ENCODE measurements around the gene ADPRH.
"Not testable (repeated sequence)": the region's sequence is repeated elsewhere in the genome, so short reads cannot be mapped to it uniquely, and the experiment has no call there.

ADPRH gene

GRCh38 chr3:119560160-119560559 is 19.1 kb upstream of the ADPRH start:
- DNase-seq, result no peak

- no peak for DNase-seq
Observed at GRCh38 chr3:119562307-119562961, 16.9 kb upstream of the ADPRH start.

GRCh38 chr3:119563334-119563733 is 16.0 kb upstream of the ADPRH start:
- not testable (repeated sequence) for DNase-seq

GRCh38 chr3:119569156-119569555 is 10.1 kb upstream of the ADPRH start:
- DNase-seq, result no peak

GRCh38 chr3:119570229-119570628 is 9.1 kb upstream of the ADPRH start:
- no peak for DNase-seq

- DNase-seq, result no peak
Observed at GRCh38 chr3:119571230-119571629, 8.1 kb upstream of the ADPRH start.

GRCh38 chr3:119571688-119572087 is 7.6 kb upstream of the ADPRH start:
- no peak for DNase-seq

GRCh38 chr3:119575507-119575906 is 3.8 kb upstream of the ADPRH start:
- DNase-seq, result no peak

- no peak for DNase-seq
Observed at GRCh38 chr3:119580067-119580760, 922 bp downstream of the ADPRH start.

- DNase-seq, result no peak
Observed at GRCh38 chr3:119582178-119582577, 2.9 kb downstream of the ADPRH start.

- no peak for DNase-seq
Observed at GRCh38 chr3:119585208-119585607, 5.9 kb downstream of the ADPRH start.

GRCh38 chr3:119585856-119586570 is 6.7 kb downstream of the ADPRH start:
- no peak for DNase-seq

- DNase-seq, result no peak
Observed at GRCh38 chr3:119586733-119587172, 7.5 kb downstream of the ADPRH start.

GRCh38 chr3:119588112-119588511 is 8.8 kb downstream of the ADPRH start:
- no peak for DNase-seq

- no peak for DNase-seq
Observed at GRCh38 chr3:119589102-119589773, 9.9 kb downstream of the ADPRH start.

- no peak for DNase-seq
Observed at GRCh38 chr3:119590706-119591105, 11.4 kb downstream of the ADPRH start.

- DNase-seq, result no peak
Observed at GRCh38 chr3:119592861-119593260, 13.6 kb downstream of the ADPRH start.

- DNase-seq, result no peak
Observed at GRCh38 chr3:119594066-119594465, 14.8 kb downstream of the ADPRH start.

GRCh38 chr3:119594929-119595328 is 15.6 kb downstream of the ADPRH start:
- not testable (repeated sequence) for DNase-seq

GRCh38 chr3:119595639-119596334 is 16.5 kb downstream of the ADPRH start:
- DNase-seq, result no peak

- DNase-seq, result no peak
Observed at GRCh38 chr3:119596398-119596797, 17.1 kb downstream of the ADPRH start.

- no peak for DNase-seq
Observed at GRCh38 chr3:119597548-119598288, 18.4 kb downstream of the ADPRH start, which contains the start of gene PLA1A. Gene PLA1A (plus strand): TSS chr3:119597885. CDS start chr3:119597914, 29 bp downstream.
